ENCODE results near the gene TBC1D22A.

DNA sequence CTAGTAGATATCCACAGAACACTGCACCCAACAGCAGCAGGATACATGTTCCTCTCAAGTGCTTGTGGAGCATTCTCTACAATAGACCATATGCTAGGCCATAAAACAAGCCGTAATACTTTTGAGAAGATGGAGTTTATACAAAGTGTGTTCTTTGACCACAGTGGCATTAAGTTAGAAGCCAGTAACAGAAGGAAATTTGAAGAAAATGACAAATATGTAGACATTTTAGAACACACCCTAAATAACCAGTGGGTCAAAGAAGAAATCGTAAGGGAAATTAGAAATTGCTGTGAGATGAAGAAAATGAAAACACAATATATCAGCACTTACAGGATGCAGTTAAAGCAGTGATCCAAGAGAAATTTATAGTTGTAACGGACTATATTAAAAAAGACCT is 163.4 kb downstream of the TBC1D22A start:
- TF ChIP-seq, protein P1, sequence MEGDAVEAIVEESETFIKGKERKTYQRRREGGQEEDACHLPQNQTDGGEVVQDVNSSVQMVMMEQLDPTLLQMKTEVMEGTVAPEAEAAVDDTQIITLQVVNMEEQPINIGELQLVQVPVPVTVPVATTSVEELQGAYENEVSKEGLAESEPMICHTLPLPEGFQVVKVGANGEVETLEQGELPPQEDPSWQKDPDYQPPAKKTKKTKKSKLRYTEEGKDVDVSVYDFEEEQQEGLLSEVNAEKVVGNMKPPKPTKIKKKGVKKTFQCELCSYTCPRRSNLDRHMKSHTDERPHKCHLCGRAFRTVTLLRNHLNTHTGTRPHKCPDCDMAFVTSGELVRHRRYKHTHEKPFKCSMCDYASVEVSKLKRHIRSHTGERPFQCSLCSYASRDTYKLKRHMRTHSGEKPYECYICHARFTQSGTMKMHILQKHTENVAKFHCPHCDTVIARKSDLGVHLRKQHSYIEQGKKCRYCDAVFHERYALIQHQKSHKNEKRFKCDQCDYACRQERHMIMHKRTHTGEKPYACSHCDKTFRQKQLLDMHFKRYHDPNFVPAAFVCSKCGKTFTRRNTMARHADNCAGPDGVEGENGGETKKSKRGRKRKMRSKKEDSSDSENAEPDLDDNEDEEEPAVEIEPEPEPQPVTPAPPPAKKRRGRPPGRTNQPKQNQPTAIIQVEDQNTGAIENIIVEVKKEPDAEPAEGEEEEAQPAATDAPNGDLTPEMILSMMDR (IDR thresholded peaks at IDR 0.05 in 4 of 5, conservative IDR thresholded peaks at IDR 0.05 in 1 of 5) = no peak
- TF ChIP-seq POLR2A (IDR thresholded peaks at IDR 0.05) = no peak

Data from gastrocnemius medialis (tissue), 4 donors.